DND-41 (cell line): ENCODE data around the gene GLRX2.

Experiments
- ATAC-seq: fragments of 200-7000 bp; cut with Tn5 transposase; 3 replicates; pipeline ENCODE4 v1.9.1; 2021; ENCODE audit warnings: low read depth; ENCODE audit not compliant: insufficient read depth
- DNase-seq: peaks from one replicate; pipeline ENCODE4 v3.0.0-alpha.2; 2020
- H2AFZ ChIP-seq: 2 replicates; pipeline ENCODE4 v1.6.0; 2012; ENCODE audit warnings: low read depth, low read length
- H3K27ac ChIP-seq: 2 replicates; pipeline ENCODE4 v1.5.1; 2012; ENCODE audit warnings: low read length, inconsistent platforms
- H3K27me3 ChIP-seq: fragments of 200-600 bp; sonication (generic); 2 replicates; pipeline ENCODE4 v1.6.0; 2012; ENCODE audit warnings: low read length, mild to moderate bottlenecking, inconsistent platforms; ENCODE audit not compliant: insufficient read depth, poor library complexity
- H3K36me3 ChIP-seq: 2 replicates; pipeline ENCODE4 v1.5.1; 2012; ENCODE audit warnings: low read length, inconsistent platforms; ENCODE audit not compliant: insufficient read depth
- H3K4me1 ChIP-seq: 2 replicates; pipeline ENCODE4 v1.5.1; 2012; ENCODE audit warnings: mild to moderate bottlenecking, low read length; ENCODE audit not compliant: insufficient read depth
- H3K4me2 ChIP-seq: 2 replicates; pipeline ENCODE4 v1.6.0; 2012; ENCODE audit warnings: mild to moderate bottlenecking, moderate library complexity, low read length, inconsistent platforms; ENCODE audit not compliant: insufficient read depth
- H3K4me3 ChIP-seq, 2 experiments: fragments of 200-600 bp in 1 of 2; shearing (Covaris generic) in 1 of 2; 2 replicates each; pipeline ENCODE4 v1.5.1; 2012 to 2016; ENCODE audit warnings: inconsistent platforms in 2 of 2, low read length in 2 of 2, mild to moderate bottlenecking in 2 of 2, low read depth in 1 of 2, moderate library complexity in 1 of 2
- H3K79me2 ChIP-seq: 2 replicates; pipeline ENCODE4 v1.6.0; 2012; ENCODE audit warnings: low read length, inconsistent platforms; ENCODE audit not compliant: insufficient read depth
- H3K9ac ChIP-seq: 2 replicates; pipeline ENCODE4 v1.6.0; 2012; ENCODE audit warnings: low read depth, mild to moderate bottlenecking, inconsistent platforms, low read length, moderate library complexity
- H3K9me3 ChIP-seq: 2 replicates; pipeline ENCODE4 v1.5.1; 2012; ENCODE audit warnings: low read length, moderate library complexity, mild to moderate bottlenecking, inconsistent platforms; ENCODE audit not compliant: insufficient read depth, severe bottlenecking
- H4K20me1 ChIP-seq: 2 replicates; pipeline ENCODE4 v1.6.0; 2012; ENCODE audit warnings: low read length; ENCODE audit not compliant: insufficient read depth
- EZH2 ChIP-seq: IDR thresholded peaks from 3 replicates; pipeline ENCODE4 v1.6.1; 2012; ENCODE audit warnings: borderline replicate concordance, low read depth, mild to moderate bottlenecking, moderate library complexity, low read length, inconsistent platforms; ENCODE audit not compliant: severe bottlenecking
- TF ChIP-seq, protein P1 (sequence below): IDR thresholded peaks from 2 replicates; pipeline ENCODE4 v1.5.1; 2012; ENCODE audit warnings: borderline replicate concordance, low read length, moderate library complexity, mild to moderate bottlenecking; ENCODE audit not compliant: poor library complexity, severe bottlenecking; ENCODE audit errors: extremely low read depth

The GLRX2 gene

DNA sequence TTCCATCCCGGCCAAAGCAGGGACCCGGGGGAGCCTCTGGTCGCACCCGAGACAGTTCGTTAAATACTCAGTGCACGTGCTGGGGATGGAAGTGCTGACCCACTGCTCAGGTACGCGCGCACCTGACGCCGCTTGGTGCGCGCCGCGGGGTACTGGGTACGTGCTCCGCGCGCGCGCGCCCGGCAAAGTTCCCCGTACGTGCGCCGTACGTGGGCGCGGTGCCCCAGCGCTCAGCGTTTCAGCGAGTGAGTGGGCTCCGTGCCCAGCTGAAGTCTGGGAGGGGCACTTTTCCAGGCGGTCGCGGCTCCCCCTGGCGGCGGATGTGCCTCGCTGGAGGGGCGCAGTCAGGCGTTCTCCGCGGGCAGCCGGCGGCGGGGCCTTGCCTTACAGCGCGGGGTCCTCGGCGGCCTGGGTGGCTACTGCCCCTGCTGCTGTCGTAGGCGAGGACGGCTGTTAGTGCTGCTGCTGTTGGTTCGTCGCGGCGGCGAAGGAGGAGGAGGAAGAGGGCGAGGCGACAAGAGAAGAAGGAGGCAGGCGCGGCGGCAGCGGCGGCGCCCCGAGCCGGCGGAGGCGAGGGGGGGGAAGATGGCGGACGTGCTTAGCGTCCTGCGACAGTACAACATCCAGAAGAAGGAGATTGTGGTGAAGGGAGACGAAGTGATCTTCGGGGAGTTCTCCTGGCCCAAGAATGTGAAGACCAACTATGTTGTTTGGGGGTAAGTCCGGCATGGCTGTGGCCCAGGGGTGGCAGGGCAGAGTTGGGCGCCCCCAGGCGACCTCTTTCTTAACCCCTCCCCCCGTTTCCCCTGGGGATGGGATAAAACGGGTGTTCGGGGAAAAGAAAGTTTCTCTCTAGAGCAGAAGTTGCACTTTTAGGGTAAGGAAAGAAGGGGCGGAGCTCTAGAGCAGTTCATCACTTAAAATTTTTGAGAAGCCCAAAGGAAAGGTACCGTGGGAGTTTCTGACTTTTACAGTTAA lies 16.7 kb upstream of the GLRX2 start, which contains the start of gene CDC73:
Gene CDC73, plus strand, starts transcription at position 416 of the 978 bp plus-strand sequence. Its CDS starts 170 bp downstream, at position 586.
- H3K9ac ChIP-seq: peak within 1 kb of the TSS; percentile 78
- peak; percentile 99 for DNase-seq
- peak within 1 kb of the TSS; percentile 89 for H3K4me2 ChIP-seq
- H3K79me2 ChIP-seq: peaks cover 49% of the 10 kb centered on the region
- H4K20me1 ChIP-seq: peaks cover 10% of the 10 kb centered on the region; the same call in 1 of the 2 replicates
- TF ChIP-seq, protein P1, sequence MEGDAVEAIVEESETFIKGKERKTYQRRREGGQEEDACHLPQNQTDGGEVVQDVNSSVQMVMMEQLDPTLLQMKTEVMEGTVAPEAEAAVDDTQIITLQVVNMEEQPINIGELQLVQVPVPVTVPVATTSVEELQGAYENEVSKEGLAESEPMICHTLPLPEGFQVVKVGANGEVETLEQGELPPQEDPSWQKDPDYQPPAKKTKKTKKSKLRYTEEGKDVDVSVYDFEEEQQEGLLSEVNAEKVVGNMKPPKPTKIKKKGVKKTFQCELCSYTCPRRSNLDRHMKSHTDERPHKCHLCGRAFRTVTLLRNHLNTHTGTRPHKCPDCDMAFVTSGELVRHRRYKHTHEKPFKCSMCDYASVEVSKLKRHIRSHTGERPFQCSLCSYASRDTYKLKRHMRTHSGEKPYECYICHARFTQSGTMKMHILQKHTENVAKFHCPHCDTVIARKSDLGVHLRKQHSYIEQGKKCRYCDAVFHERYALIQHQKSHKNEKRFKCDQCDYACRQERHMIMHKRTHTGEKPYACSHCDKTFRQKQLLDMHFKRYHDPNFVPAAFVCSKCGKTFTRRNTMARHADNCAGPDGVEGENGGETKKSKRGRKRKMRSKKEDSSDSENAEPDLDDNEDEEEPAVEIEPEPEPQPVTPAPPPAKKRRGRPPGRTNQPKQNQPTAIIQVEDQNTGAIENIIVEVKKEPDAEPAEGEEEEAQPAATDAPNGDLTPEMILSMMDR: peak; percentile 95
- no peak for TF ChIP-seq EZH2
- ATAC-seq: peak; percentile 92
- H3K27me3 ChIP-seq: peaks cover 4% of the 10 kb centered on the region
- H3K4me3 ChIP-seq: peak within 1 kb of the TSS; percentile 78 to 82
- no peaks in the 10 kb centered on the region for H3K9me3 ChIP-seq
- peaks cover 44% of the 10 kb centered on the region for H3K4me1 ChIP-seq
- H3K27ac ChIP-seq: peak within 1 kb of the TSS; percentile 94
- peak within 1 kb of the TSS; percentile 99 for H2AFZ ChIP-seq
- peaks cover 27% of the 10 kb centered on the region for H3K36me3 ChIP-seq

DNA sequence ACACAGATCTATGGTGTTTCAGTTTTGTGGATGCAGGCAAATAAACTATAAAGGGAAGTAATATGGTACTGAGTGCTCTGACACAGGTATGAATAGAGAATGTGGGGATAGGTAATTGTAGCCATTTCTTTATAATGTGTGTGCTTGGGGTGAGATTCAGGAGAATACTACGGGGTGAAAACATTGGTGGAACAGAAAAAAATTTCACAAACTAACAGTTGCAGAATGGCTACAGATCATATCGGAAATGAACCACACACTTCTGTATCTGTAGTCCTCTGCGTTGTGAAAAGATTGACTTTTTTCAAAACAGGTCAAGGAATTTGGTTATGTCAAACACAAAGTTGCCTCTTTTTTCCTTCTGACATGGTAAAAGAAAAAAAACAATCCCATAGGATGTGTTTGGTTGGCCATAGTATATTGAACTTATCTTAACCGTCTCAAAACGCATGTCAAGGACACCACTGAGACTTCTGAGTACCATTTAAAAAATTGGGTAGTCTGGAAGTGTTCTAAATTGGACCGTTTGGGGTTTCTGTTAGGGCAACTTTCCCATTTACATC lies 15.5 kb upstream of the GLRX2 start:
- H4K20me1 ChIP-seq: peaks cover 8% of the 10 kb centered on the region; the same call in 1 of the 2 replicates
- DNase-seq: no peak
- H3K27ac ChIP-seq: no peak overlapping the region
- peak overlapping the region; percentile 78 for H3K9ac ChIP-seq
- no peak for TF ChIP-seq EZH2
- TF ChIP-seq, protein P1: no peak
- H3K36me3 ChIP-seq: peaks cover 17% of the 10 kb centered on the region
- peaks cover 4% of the 10 kb centered on the region for H3K27me3 ChIP-seq
- no peaks in the 10 kb centered on the region for H3K9me3 ChIP-seq
- H3K79me2 ChIP-seq: peaks cover 36% of the 10 kb centered on the region
- H3K4me2 ChIP-seq: peak overlapping the region; percentile 89
- peaks cover 41% of the 10 kb centered on the region for H3K4me1 ChIP-seq
- no peak for ATAC-seq
- H3K4me3 ChIP-seq: peak overlapping the region; percentile 78 to 82; a peak in 3 of 4 replicates
- H2AFZ ChIP-seq: peak overlapping the region; percentile 99

DNA sequence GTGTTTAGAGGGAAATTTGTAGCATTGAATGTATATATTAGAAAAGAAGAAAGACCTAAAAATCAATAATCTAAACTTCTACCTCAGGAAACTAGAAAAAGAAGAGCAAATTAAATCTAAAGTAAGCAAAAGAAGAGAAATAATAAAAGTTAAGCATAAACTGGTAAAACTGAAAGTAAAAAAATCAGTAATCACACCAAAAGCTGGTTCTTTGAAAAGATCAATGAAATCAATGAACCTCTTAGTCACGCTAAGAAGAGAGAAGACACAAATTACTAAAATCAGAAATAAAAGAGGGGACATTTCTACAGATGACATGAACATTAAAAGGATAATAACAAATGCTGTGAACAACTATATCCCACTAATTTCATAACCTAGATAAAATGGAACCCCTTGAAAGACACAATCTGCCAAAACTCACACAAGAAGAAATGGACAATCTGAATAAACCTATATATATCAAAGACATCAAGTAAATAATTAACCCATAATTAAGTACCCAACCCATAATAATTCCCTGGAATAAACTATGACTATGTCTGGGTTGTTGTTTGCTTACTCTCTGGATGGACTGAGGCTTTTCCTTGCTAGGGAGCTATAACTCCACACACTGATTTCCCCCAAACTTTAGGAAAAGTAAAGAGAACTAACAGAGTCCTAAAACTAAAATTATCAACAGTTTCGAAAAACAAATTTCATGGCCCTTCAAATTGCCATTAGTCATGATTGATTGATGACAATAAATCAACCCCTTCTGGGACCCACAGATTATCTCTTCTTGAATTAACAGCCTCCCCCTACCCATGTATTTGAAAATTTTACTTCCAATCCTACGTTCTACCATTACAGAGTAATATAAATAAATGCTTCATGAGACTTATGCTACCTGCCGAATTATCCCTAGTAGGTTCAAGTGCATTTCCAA lies 13.9 kb upstream of the GLRX2 start:
- Histone ChIP-seq H3K9ac (no peak overlapping the region), H3K27ac (no peak overlapping the region), H3K4me1 (peaks cover 25% of the 10 kb centered on the region), H3K4me2 (peak overlapping the region; percentile 32; the same call in 1 of the 2 replicates), H2AFZ (peak overlapping the region; percentile 38), H4K20me1 (peaks cover under 1% of the 10 kb centered on the region; the same call in 1 of the 2 replicates), H3K9me3 (no peaks in the 10 kb centered on the region), H3K27me3 (peaks cover 4% of the 10 kb centered on the region), H3K4me3 (no peak overlapping the region), H3K36me3 (0 out of 2 replicates have a peak, but pooled peaks cover 2% of the 10 kb centered on the region), H3K79me2 (peaks cover 20% of the 10 kb centered on the region)
- ATAC-seq (no peak), DNase-seq (no peak)
- no peak for TF ChIP-seq EZH2
- TF ChIP-seq, protein P1: no peak
